ENCODE data around the gene SLC4A5.

DNA sequence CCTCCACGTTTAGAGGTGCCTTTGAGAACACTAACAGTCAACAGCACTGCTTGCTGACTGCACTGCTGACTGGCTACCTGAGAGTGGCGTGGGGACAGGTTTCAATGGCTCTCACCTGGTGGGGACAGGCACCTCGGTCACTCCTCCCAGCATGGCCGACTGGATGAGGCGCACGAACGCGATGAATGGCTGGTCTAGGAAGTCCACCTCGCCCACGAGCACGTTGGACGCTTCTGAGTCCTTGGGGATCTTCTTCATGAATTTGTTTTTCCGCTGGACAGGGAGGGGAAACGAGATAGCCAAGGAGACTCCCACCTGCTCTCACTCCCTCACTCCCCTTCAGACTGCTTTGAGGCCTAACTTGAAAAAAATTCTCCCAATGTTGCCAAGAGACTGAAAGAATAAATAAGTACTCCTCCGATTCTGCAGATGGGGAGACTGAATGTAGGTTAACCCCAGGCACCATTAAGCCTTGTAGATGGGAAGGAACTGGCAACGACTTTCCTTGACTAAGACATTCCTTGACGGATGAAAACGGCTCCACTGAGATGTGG, 87.5 kb downstream of the SLC4A5 start:
- TF ChIP-seq SUZ12 (IDR thresholded peaks at IDR 0.05; ENCODE audit: extremely low read depth, insufficient read depth, insufficient read length) (no peak), ZNF274 (IDR thresholded peaks at IDR 0.05; ENCODE audit: low read depth, low read length) (no peak), YY1 (IDR thresholded peaks at IDR 0.05; ENCODE audit: insufficient read depth, insufficient read length) (no peak)

Data from NT2/D1 (cell line).